DND-41 (cell line): ENCODE data around the gene ZNF699.
A peak's percentile ranks its signal among the peaks of the same experiment; 100 is the strongest.

Experiments used
- ATAC-seq: fragments of 200-7000 bp; cut with Tn5 transposase; 3 replicates; pipeline ENCODE4 v1.9.1; 2021; ENCODE audit warnings: low read depth; ENCODE audit not compliant: insufficient read depth
- DNase-seq: peaks from one replicate; pipeline ENCODE4 v3.0.0-alpha.2; 2020
- H2AFZ ChIP-seq: 2 replicates; pipeline ENCODE4 v1.6.0; 2012; ENCODE audit warnings: low read depth, low read length
- H3K27ac ChIP-seq: 2 replicates; pipeline ENCODE4 v1.5.1; 2012; ENCODE audit warnings: low read length, inconsistent platforms
- H3K27me3 ChIP-seq: fragments of 200-600 bp; sonication (generic); 2 replicates; pipeline ENCODE4 v1.6.0; 2012; ENCODE audit warnings: low read length, mild to moderate bottlenecking, inconsistent platforms; ENCODE audit not compliant: insufficient read depth, poor library complexity
- H3K36me3 ChIP-seq: 2 replicates; pipeline ENCODE4 v1.5.1; 2012; ENCODE audit warnings: low read length, inconsistent platforms; ENCODE audit not compliant: insufficient read depth
- H3K4me1 ChIP-seq: 2 replicates; pipeline ENCODE4 v1.5.1; 2012; ENCODE audit warnings: mild to moderate bottlenecking, low read length; ENCODE audit not compliant: insufficient read depth
- H3K4me2 ChIP-seq: 2 replicates; pipeline ENCODE4 v1.6.0; 2012; ENCODE audit warnings: mild to moderate bottlenecking, moderate library complexity, low read length, inconsistent platforms; ENCODE audit not compliant: insufficient read depth
- H3K4me3 ChIP-seq, 2 experiments: fragments of 200-600 bp in 1 of 2; shearing (Covaris generic) in 1 of 2; 2 replicates each; pipeline ENCODE4 v1.5.1; 2012 to 2016; ENCODE audit warnings: inconsistent platforms in 2 of 2, low read length in 2 of 2, mild to moderate bottlenecking in 2 of 2, low read depth in 1 of 2, moderate library complexity in 1 of 2
- H3K79me2 ChIP-seq: 2 replicates; pipeline ENCODE4 v1.6.0; 2012; ENCODE audit warnings: low read length, inconsistent platforms; ENCODE audit not compliant: insufficient read depth
- H3K9ac ChIP-seq: 2 replicates; pipeline ENCODE4 v1.6.0; 2012; ENCODE audit warnings: low read depth, mild to moderate bottlenecking, inconsistent platforms, low read length, moderate library complexity
- H3K9me3 ChIP-seq: 2 replicates; pipeline ENCODE4 v1.5.1; 2012; ENCODE audit warnings: low read length, moderate library complexity, mild to moderate bottlenecking, inconsistent platforms; ENCODE audit not compliant: insufficient read depth, severe bottlenecking
- H4K20me1 ChIP-seq: 2 replicates; pipeline ENCODE4 v1.6.0; 2012; ENCODE audit warnings: low read length; ENCODE audit not compliant: insufficient read depth
- CTCF ChIP-seq: IDR thresholded peaks from 2 replicates; pipeline ENCODE4 v1.5.1; 2012; ENCODE audit warnings: borderline replicate concordance, low read length, moderate library complexity, mild to moderate bottlenecking; ENCODE audit not compliant: poor library complexity, severe bottlenecking; ENCODE audit errors: extremely low read depth
- EZH2 ChIP-seq: IDR thresholded peaks from 3 replicates; pipeline ENCODE4 v1.6.1; 2012; ENCODE audit warnings: borderline replicate concordance, low read depth, mild to moderate bottlenecking, moderate library complexity, low read length, inconsistent platforms; ENCODE audit not compliant: severe bottlenecking

Gene ZNF699

GRCh38 chr19:9342610-9343304, 33.1 kb upstream of the ZNF699 start:
- no peak for DNase-seq
- H3K4me1 ChIP-seq, result no peaks in the 10 kb centered on the region
- H3K4me3 ChIP-seq, result no peak overlapping the region
- H3K36me3 ChIP-seq, result peaks cover 76% of the 10 kb centered on the region
- no peak overlapping the region for H3K4me2 ChIP-seq
- no peaks in the 10 kb centered on the region for H3K27me3 ChIP-seq
- H3K79me2 ChIP-seq, result peaks cover 14% of the 10 kb centered on the region
- H3K9me3 ChIP-seq, result peaks cover 80% of the 10 kb centered on the region
- no peak overlapping the region for H3K27ac ChIP-seq
- H4K20me1 ChIP-seq, result no peaks in the 10 kb centered on the region
- no peak overlapping the region for H3K9ac ChIP-seq
- no peak for ATAC-seq
- no peak overlapping the region for H2AFZ ChIP-seq
- TF ChIP-seq EZH2 (no peak), CTCF (no peak)

- Histone ChIP-seq H3K4me1 (peaks cover 15% of the 10 kb centered on the region), H3K27ac (no peak overlapping the region), H3K4me3 (no peak overlapping the region), H3K9ac (no peak overlapping the region), H3K4me2 (no peak overlapping the region), H3K36me3 (peaks cover 76% of the 10 kb centered on the region), H3K9me3 (peaks cover 51% of the 10 kb centered on the region), H3K79me2 (peaks cover 95% of the 10 kb centered on the region), H3K27me3 (no peaks in the 10 kb centered on the region), H4K20me1 (no peaks in the 10 kb centered on the region), H2AFZ (no peak overlapping the region)
- DNase-seq (no peak), ATAC-seq (no peak)
- TF ChIP-seq CTCF, result no peak
- no peak for TF ChIP-seq EZH2
Measured at GRCh38 chr19:9329999-9330398, 20.4 kb upstream of the ZNF699 start.

- Histone ChIP-seq H3K9me3 (peaks cover 19% of the 10 kb centered on the region), H3K79me2 (peaks cover 54% of the 10 kb centered on the region), H3K36me3 (peaks cover 36% of the 10 kb centered on the region), H4K20me1 (no peaks in the 10 kb centered on the region), H2AFZ (peak overlapping the region; percentile 82), H3K4me1 (peaks cover 41% of the 10 kb centered on the region), H3K9ac (peak overlapping the region; percentile 85), H3K27ac (peak overlapping the region; percentile 83), H3K27me3 (no peaks in the 10 kb centered on the region), H3K4me2 (peak overlapping the region; percentile 94), H3K4me3 (peak overlapping the region; percentile 47 to 88)
- ATAC-seq, result no peak
- TF ChIP-seq CTCF, result no peak
- no peak for TF ChIP-seq EZH2
- no peak for DNase-seq
Measured at GRCh38 chr19:9324584-9324962, 14.9 kb upstream of the ZNF699 start.
